ENCODE data around the gene THAP7.

The THAP7 gene

GRCh38 chr22:20957102-20957682, 44.7 kb downstream of the THAP7 start:
- DNase-seq (ENCODE audit: insufficient read length, low spot score) (no peak), FAIRE-seq (no peak)
- no peak for TF ChIP-seq POLR2A (IDR thresholded peaks at IDR 0.05; ENCODE audit: low read depth, low read length)

GRCh38 chr22:20956258-20957101, 45.4 kb downstream of the THAP7 start:
- no peak for FAIRE-seq
- DNase-seq (ENCODE audit: insufficient read length, low spot score) = no peak
- TF ChIP-seq POLR2A (IDR thresholded peaks at IDR 0.05; ENCODE audit: low read depth, low read length) = no peak

GRCh38 chr22:20955548-20955947, 46.4 kb downstream of the THAP7 start:
- DNase-seq (ENCODE audit: insufficient read length, low spot score) (no peak), FAIRE-seq (no peak)
- TF ChIP-seq POLR2A (IDR thresholded peaks at IDR 0.05; ENCODE audit: low read depth, low read length) = no peak

GRCh38 chr22:20953668-20954500, 48.0 kb downstream of the THAP7 start:
- DNase-seq (ENCODE audit: insufficient read length, low spot score) (no peak), FAIRE-seq (no peak)
- no peak for TF ChIP-seq POLR2A (IDR thresholded peaks at IDR 0.05; ENCODE audit: low read depth, low read length)

GRCh38 chr22:20953342-20953608, 48.6 kb downstream of the THAP7 start:
- TF ChIP-seq POLR2A (IDR thresholded peaks at IDR 0.05; ENCODE audit: low read depth, low read length) = no peak
- FAIRE-seq (no peak), DNase-seq (ENCODE audit: insufficient read length, low spot score) (no peak)

GRCh38 chr22:20952544-20953341, 49.2 kb downstream of the THAP7 start:
- DNase-seq (ENCODE audit: insufficient read length, low spot score) (no peak), FAIRE-seq (no peak)
- TF ChIP-seq POLR2A (IDR thresholded peaks at IDR 0.05; ENCODE audit: low read depth, low read length) = no peak

- DNase-seq (ENCODE audit: insufficient read length, low spot score) = no peak
- FAIRE-seq = no peak
- no peak for TF ChIP-seq POLR2A (IDR thresholded peaks at IDR 0.05; ENCODE audit: low read depth, low read length)
Measured at GRCh38 chr22:20951932-20952380, 50.0 kb downstream of the THAP7 start.

- FAIRE-seq (no peak), DNase-seq (ENCODE audit: insufficient read length, low spot score) (no peak)
- TF ChIP-seq POLR2A (IDR thresholded peaks at IDR 0.05; ENCODE audit: low read depth, low read length) = no peak
Measured at GRCh38 chr22:20951151-20951931, 50.6 kb downstream of the THAP7 start.

GRCh38 chr22:20949698-20950183, 52.2 kb downstream of the THAP7 start:
- FAIRE-seq = no peak
- DNase-seq (ENCODE audit: insufficient read length, low spot score) = no peak
- no peak for TF ChIP-seq POLR2A (IDR thresholded peaks at IDR 0.05; ENCODE audit: low read depth, low read length)

All from H54 (cell line).